Adipose tissue (tissue), 3 donors: ENCODE measurements around the gene OR7C1. TPM values are rescaled to one million over a fixed set of nuclear protein-coding genes. Genes with fewer than 3 reads are reported as not detected.

ENCODE experiments used
- H3K27ac ChIP-seq: one replicate; pipeline ENCODE4 v1.5.1; 2013; ENCODE audit warnings: low read depth, low read length
- WGBS, 3 donors: extraction: QIAGEN DNeasy Blood & Tissue Kit; methylation state at CpG; one replicate each; pipeline ENCODE4 v1.1.7; 2013; 5-methylcytosine and 5-hydroxymethylcytosine counted together
- polyA plus RNA-seq, 3 donors: library from polyadenylated mRNA; stranded (reverse); fragments of 200-250 nt; gene quantifications; one replicate each; pipeline ENCODE4 v1.2.3, GENCODE V29; 2013
- donor health status: healthy with polysubstance abuse.
- donor health status: Bipolar disorder and iron deficiency.
- donor health status: healthy.

OR7C1 gene
- under 1 TPM in 1 of 3 donors, not detected in 2; 0.34 TPM for polyA plus RNA-seq

DNA sequence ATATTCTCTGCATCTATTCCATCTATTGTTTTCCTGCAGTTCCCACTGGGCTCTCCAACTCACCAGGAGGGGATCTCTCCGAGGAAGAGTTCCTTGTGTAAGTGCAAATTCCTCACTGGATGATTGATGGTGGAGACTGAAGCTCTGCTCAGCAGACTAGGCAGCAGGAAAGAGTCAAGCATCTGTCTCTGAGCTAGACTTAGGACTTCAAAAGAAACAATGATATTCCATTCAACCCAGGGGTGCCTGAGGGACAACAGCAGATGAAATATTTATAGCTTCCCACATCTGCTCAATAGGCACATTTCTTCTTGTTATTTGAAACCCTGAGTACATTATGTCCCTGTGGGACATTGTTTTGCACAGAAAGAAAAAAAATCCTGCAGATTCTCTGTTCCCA, at the start of gene OR7C1, which contains the start of gene OR7A5:
TSS of gene OR7C1 (minus strand) at position 175 of the 400 bp plus-strand sequence. CDS start 35,049 bp downstream, outside the sequence.
TSS of gene OR7A5 (minus strand) at position 175 of the 400 bp plus-strand sequence. CDS start 6,944 bp downstream, outside the sequence.
- H3K27ac ChIP-seq: no peak within 1 kb of the TSS
- 9 to 37% (median 33%) methylated on average over 1 of the region's 1 CpG for WGBS, 3 donors

DNA sequence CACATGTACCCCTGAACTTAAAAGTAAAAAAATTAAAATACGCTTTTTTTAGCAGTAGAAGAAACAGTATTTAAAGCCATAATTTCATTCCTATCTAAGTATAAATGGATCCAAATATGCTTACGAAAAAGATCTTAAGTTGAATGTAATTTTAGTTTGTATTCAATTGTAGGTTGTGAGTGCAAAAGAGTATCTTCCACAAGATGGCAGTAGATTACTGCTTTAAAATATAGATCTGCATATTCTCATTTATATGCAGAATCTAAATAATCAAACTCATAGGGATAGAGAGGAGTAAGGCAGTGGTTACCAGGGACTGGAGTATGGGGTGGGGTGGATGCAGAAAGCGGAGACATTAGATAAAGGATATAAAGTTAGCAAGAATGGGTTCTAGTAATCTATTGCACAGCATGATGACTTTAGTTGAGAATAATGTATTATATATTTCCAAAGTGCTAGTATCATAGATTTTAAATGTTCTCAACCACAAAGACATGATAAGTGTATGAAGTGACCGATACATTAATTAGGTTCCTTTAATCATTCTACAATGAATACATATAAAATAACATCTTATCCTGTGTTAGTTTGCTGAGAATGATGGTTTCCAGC, 36.7 kb upstream of the OR7C1 start:
- no peak overlapping the region for H3K27ac ChIP-seq
- 61 to 73% (median 70%) methylated on average over 4 of the region's 4 CpGs for WGBS, 3 donors

DNA sequence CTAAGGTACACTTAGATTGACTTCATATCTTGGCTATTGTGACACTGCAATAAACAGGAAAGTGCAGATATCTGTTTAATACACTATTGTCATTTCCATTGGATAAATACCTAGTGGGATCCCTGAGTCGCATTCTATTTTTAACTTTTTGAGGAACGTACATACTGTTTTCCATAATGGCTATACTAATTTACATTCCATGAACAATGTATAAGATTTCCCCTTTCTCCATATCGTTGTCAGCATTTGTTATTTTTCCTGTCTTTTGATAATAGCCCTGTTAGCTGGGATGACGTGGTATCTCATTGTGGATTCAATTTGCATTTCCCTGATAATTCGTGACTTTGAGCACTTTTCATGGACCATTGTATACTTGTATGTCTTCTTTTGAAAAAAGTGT, 33.5 kb upstream of the OR7C1 start:
- WGBS, 3 donors: 67 to 80% (median 75%) methylated on average over 5 of the region's 5 CpGs
- H3K27ac ChIP-seq: no peak overlapping the region

DNA sequence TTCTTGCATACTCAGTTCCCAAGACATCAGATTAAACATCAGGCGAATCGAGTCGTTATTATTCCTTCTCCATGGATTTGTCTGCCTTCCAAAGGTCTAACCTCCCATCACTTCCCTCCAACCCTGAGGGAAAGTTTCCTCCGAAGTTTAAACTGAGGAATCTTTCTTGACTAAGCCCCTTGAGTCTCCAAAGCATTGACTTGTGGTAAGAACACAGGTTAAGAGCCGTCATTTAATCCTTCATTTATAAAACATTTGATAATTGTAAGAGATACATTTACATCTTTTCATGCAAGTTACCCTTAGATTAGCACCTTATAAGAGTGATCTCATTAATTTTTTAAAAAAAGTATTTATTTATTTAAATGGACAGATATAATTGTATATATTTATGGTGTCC, 13.8 kb upstream of the OR7C1 start, which contains the start of gene OR7A10:
TSS of gene OR7A10 (minus strand) at position 101 of the 400 bp plus-strand sequence. CDS start 7,045 bp downstream, outside the sequence.
- 69 to 83% (median 76%) methylated on average over 5 of the region's 5 CpGs for WGBS, 3 donors
- no peak within 1 kb of the TSS for H3K27ac ChIP-seq

DNA sequence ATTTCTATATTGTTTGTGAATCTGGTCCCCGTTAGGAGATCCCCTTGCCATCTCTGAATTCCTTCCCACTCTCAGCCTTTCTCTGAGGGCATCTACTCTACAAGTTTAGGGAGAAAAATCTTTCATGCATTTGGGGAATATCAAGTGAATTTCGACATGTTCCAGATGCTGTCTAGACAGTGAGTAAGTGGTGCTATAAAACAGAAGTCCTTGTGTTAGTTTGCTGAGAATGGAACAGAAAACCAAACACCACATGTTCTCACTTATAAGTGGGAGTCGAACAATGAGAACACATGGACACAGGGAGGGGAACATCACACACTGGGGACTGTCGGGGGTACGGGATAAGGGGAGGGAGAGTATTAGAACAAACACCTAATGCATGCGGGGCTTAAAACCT, 8.6 kb upstream of the OR7C1 start:
- WGBS, 3 donors: 38 to 58% (median 44%) methylated on average over 6 of the region's 6 CpGs

DNA sequence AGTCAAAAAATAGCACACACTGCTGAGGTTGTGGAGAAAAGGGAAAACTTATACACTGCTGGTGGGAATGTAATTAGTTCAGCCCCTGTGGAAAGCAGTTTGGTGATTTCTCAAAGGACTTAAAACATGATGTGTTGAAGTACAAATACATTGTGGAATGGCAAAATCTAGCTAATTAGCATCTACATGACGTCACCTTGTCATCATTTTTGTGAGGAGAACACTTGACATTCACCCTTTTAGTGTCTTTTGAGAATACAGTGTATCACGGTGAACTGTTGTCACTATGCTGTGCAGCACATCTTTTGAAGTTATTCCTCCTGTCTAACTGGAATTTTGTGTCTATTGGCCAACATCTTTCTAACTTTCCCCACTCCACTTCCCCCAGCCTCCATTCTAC, 8.2 kb upstream of the OR7C1 start:
- 51 to 62% (median 52%) methylated on average over 2 of the region's 2 CpGs for WGBS, 3 donors
- H3K27ac ChIP-seq: no peak overlapping the region

More for the DNA sequence above, 8.6 kb upstream of the OR7C1 start:
- no peak overlapping the region for H3K27ac ChIP-seq

DNA sequence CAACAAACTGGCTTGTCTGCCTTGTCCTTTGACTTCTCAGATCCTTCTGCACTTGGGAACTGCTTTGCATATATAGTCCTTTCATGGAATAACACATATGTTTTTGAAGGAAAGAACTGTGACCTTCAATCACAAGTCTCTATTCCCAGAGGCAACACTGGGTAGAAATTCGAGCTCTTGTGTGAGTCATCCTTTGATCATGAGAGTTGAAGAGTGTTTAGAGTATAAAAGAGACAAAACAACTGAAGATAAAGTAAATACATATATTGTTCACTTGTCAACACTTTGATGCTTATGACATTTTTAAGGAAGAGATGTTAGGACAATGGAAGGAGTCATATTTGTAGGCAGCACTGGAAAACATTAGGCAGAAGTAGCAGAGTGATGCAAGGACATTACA, 5.2 kb upstream of the OR7C1 start:
- 31 to 56% (median 40%) methylated on average over 1 of the region's 1 CpG for WGBS, 3 donors
- H3K27ac ChIP-seq: no peak overlapping the region

DNA sequence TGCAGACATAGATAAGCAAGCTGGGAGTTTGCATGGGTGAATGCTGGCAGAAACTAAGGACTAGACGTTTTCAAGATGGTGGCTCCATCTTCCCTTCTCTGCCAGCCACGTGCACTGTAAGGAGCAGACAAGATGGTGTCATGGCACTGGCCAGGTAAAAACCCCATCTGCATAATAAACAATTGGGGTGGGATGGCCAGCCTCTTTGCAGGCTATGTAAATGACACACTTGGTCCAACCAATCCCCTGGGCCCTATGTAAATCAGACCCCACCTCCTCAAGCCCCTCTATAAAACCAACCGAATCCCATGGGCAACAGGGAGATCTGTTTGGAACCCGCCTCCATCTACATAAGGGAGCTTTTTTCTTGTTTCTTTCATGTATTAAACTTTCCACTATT, 2.4 kb upstream of the OR7C1 start:
- H3K27ac ChIP-seq: no peak overlapping the region
- 60 to 75% (median 72%) methylated on average over 4 of the region's 4 CpGs for WGBS, 3 donors

DNA sequence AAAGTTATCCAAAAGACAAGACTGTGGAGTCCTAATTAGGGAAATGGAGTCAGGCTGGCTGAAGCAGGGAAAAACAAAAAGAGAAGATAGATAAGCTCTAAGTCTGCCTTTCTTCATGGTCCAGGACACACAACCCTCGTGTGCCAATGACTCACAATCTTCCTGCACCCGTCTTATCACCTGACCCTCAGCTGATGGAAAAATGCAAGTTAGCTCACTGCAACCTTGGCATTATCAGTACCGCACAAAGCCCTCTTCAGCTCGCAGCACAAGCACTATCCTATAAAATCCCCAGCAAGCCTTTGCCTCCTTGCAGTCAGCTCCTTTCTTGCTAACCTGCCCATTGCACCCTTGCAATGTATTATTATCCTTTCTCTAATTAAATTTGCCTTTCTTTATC, 4.3 kb downstream of the OR7C1 start:
- 38 to 79% (median 67%) methylated on average over 4 of the region's 4 CpGs for WGBS, 3 donors
- H3K27ac ChIP-seq: no peak overlapping the region

DNA sequence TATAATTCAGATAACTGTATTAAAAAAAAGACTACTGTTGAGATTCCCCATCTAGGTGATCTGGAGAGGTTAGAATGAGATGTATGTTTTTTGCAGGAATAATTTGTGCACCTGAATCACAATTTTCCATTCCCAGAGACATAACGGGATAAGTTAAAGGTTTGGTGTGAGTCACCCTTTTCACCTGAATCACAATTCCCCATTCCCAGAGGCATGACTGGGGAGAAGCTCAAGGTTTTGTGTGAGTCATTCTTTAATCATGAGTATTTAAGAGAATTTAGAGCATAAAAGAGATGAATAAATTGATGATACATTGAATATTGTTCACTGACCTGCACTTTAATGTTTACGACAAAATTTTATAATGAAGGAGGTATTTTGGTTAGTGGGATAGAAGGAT, 9.0 kb downstream of the OR7C1 start:
- no peak overlapping the region for H3K27ac ChIP-seq
- 74 to 92% (median 86%) methylated on average over 2 of the region's 2 CpGs for WGBS, 3 donors

DNA sequence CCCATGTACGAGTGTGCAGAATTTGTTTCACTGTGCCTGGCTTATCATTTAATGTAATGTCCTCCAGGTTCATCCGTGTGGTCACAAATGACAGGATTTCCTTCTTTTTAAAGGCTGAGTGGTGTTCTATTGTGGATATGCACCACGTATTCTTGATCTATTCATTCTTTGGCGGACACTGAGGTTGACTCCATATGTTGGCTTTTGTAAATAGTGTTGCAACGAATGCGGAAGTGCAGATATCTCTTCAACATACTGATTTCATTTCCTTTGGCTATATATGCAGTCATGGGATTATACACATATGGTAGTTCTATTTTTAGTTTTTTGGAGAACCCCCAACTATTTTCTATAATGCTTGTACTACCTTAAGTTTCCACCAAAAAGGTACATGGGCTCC, 13.0 kb downstream of the OR7C1 start:
- 32 to 44% (median 38%) methylated on average over 6 of the region's 6 CpGs for WGBS, 3 donors
- H3K27ac ChIP-seq: no peak overlapping the region

DNA sequence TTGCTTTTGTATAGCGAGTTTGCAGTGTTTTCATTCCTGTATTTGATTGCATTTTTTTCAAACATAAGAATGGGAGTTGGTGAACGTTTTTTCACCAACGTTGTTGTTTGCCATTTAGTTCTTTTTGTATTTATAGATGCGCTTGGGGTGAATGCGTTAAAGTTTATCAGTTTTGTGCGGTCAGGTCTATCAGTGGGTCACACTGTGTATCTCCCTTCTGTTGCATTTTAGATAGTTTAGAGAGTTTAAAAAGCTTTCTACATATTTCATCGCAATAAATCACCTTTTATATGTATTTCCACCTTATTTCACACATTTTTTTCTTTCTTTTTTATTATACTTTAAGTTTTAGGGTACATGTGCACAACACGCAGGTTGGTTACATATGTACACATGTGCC, 16.4 kb downstream of the OR7C1 start:
- 63 to 81% (median 78%) methylated on average over 8 of the region's 8 CpGs for WGBS, 3 donors
- H3K27ac ChIP-seq: no peak overlapping the region

DNA sequence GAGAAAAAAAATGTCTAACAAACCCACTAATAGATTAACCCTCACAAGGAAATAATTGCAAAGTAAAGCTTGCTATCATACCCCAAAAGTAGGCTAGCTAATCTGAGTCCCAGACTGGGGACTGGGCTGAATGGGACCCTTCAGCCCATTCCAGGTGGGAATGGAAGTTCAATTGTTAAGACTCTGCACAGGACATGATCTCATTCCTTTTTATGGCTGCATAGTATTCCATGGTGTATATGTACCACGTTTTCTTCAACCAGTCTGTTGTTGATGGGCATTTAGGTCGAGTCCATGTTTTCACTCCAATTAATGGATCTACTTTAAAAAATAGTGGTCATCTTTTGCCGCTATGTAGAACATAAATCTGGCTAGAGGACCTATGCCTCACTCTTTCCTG, 17.9 kb downstream of the OR7C1 start:
- H3K27ac ChIP-seq: no peak overlapping the region
- 57 to 69% (median 65%) methylated on average over 3 of the region's 3 CpGs for WGBS, 3 donors

DNA sequence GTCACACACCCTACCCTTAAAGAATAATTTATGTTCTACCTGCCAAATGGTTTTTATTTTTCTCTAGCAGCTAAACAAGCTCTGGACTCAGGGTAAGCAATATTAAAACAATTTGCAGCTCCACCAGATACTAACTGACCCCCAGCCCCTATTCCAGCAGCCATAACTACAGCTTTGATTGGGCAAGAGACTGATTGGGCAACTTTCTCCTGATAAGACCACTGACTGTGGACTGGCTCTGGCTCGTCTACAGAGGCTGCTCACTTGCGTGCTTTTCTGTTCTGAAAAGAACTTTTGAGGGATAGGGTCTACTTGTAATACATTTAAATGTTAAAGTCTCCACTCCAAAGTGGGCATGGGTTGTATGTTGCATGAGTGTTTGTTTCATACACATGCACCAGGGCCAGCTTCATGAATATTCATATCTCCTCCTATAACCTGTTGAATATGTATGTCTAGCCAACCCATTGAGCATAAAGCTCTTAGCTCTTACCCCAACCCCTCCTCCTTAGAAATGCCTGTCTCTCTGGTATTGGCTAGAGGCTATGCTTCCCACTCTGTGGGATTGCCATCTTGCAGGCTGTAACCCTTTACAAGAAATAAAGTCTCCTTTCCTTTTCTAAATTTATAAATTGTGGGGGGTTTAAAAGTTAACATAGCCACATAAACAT, 19.9 kb downstream of the OR7C1 start:
- 53 to 65% (median 63%) methylated on average over 2 of the region's 2 CpGs for WGBS, 3 donors
- H3K27ac ChIP-seq: no peak overlapping the region

DNA sequence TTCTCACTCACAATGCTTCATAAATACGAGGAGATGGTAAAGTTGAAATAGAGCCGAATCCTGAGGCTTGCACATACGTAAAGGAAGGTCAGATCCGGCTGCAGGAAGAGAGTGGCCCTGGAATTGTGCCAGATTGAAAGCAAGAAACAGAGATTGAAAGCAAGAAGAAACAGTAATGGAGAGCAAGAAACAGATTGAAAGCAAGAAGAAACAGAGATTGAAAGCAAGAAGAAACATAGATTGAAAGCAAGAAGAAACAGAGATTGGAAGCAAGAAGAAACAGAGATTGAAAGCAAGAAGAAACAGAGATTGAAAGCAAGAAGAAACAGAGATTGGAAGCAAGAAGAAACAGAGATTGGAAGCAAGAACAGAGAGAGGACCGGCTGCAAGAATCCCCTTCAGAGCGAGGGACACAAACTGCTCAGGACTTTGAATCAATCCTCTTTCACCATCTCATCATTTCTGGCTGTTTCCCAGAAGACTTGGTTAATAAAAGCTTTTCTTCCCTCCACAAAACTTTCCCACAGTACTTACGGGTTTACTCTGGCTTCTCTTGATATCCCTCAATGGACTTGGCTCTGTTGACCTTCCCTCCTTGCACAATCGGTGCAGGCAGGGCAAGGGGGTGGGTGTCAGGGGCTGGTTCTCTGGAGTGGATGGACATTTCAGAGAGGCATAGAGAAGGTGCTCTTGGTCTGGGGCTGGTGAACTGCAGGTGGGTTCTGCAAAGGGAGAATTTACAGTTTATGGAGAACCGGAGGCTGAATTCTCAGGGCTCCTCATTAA, 25.5 kb downstream of the OR7C1 start:
- WGBS, 3 donors: 39 to 53% (median 46%) methylated on average over 9 of the region's 9 CpGs
- no peak overlapping the region for H3K27ac ChIP-seq

DNA sequence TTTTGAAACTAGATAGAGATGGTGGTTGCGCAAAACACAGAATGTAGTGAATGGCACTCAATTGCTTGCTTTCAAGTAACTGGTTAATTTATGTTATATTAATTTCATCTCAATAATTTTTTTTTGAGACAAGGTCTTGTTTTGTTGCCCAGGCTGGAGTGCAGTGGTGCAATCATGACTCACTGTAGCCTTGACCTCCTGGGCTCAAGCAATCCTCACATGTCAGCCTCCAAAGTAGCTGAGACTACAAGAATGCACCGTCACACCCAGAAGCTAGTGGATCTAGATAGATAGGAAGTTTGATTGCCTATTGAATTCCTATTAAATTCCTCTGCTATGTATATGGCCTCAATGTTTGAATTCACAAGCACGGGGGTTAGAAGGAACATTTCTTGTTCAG, 30.2 kb downstream of the OR7C1 start:
- no peak overlapping the region for H3K27ac ChIP-seq
- 61 to 85% (median 81%) methylated on average over 3 of the region's 3 CpGs for WGBS, 3 donors

DNA sequence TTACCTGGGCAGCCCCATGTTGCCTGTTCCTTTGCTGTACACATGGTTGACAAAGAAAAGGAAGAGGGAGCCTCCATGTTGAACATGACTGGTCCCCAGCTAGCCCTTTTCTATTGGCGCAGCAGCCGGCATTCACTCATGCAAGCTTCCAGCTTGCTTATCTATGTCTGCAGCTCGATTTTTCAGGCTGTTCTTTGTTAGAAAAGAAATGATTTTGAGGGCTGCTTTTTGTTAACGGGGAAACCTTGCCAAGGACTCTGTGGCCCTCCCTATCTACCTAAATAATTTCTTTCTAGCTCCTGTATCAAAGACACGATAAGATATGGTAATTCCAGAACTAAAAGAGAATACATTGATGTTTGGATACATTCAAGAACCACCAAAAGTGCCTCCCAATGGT, 36.2 kb downstream of the OR7C1 start:
- H3K27ac ChIP-seq: no peak overlapping the region
- WGBS, 3 donors: 59 to 81% (median 76%) methylated on average over 5 of the region's 5 CpGs

DNA sequence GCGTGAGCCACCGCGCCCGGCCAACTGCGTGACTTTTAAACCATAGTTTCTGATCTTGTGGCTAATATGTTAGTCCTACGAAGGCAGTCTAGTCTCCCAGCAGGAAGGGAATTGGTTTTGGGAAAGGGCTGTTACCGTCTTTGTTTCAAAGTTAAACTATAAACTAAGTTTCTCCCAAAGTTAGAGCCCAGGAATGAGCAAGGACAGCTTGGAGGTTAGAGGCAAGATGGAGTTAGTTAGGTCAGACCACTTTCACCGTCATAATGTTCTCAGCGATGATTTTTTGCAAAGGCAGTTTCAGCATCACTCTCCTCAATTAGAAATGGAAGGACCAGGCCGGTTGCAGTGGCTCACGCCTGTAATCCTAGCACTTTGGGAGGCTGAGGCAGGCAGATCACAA, 39.0 kb downstream of the OR7C1 start:
- no peak overlapping the region for H3K27ac ChIP-seq
- 85 to 95% (median 92%) methylated on average over 11 of the region's 11 CpGs for WGBS, 3 donors

DNA sequence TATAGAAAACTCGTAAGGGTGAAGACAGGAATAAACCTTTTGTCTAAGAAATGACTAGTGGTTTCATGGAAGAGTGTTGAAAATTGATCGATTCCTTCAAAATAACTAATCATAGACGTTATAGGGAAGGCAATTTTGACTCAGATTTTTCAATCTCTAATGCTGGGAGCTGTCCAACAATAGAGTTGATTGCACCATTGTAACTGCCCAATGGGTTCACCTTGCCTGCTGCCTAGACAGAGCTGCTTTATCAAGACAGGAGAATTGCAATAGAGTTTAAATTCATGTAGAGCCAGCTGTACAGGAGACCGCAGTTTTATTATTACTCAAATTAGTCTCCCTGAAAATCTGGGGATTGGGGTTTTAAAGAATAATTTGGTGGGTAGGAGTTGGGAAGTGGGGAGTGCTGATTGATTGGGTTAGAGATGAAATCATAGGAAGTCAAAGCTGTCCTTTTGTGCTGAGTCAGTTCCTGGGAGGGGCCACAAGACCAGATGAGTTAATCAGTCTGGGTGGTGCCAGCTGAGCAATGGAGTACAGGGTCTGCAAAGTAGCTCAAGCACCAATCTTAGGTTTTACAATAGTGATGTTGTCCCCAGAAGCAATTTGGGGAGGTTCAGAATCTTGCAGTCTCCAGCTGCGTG, 39.8 kb downstream of the OR7C1 start:
- WGBS, 3 donors: 69 to 85% (median 78%) methylated on average over 5 of the region's 5 CpGs
- no peak overlapping the region for H3K27ac ChIP-seq
